Activated naive CD4-positive, alpha-beta T cell treated with anti-CD3 and anti-CD28 coated beads, Interleukin-2, amount 50 U/mL, for 24 hours (primary cell): ENCODE results near the gene MFGE8.
"Not testable (repeated sequence)": the region's sequence is repeated elsewhere in the genome, so short reads cannot be mapped to it uniquely, and the experiment has no call there.

Experiments used
- H3K27ac Mint-ChIP-seq: one replicate; pipeline ENCODE4 v1.8.0; 2021; ENCODE audit warnings: mild to moderate bottlenecking, mixed read lengths
- H3K27me3 Mint-ChIP-seq: one replicate; pipeline ENCODE4 v1.8.0; 2021; ENCODE audit warnings: mixed read lengths
- H3K36me3 Mint-ChIP-seq: one replicate; pipeline ENCODE4 v1.8.0; 2021; ENCODE audit warnings: mixed read lengths
- H3K4me1 Mint-ChIP-seq: one replicate; pipeline ENCODE4 v1.8.0; 2021; ENCODE audit warnings: mixed read lengths
- H3K4me3 Mint-ChIP-seq: one replicate; pipeline ENCODE4 v1.8.0; 2021; ENCODE audit warnings: mild to moderate bottlenecking, mixed read lengths
- H3K9me3 Mint-ChIP-seq: one replicate; pipeline ENCODE4 v1.8.0; 2021; ENCODE audit warnings: mixed read lengths

MFGE8 gene

DNA sequence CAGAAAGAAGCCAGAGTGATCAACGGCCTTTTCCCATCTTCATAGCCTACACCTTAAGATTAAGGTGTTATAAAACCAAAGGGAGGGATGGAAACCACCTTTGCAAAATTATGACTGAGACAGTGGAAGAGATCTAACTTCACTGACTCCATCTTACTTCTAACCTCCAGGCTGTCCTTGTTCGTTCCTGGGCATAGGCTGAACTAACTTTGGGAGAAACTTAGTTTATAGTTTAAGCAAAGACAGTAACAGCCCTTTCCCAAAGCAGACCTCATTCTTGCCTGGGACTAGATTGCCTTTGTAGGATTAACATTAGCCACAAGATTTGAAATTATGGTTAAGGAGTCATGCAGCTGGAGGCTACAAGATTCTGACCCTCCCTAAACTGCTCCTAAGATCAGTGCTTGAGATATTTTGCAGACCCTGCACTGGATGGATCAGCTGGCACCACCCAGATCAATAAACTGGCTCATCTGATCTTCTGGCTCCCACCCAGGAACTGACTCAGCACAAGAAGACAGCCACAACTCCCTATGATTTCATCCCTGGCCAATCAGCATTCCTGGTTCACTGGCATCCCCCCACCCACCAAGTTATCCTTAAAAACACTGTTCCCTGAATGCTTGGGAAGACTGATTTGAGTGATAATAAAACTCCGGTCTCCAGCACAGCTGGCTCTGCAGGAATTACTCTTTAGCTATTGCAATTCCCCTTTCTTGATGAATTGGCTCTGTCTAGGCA is 16.3 kb upstream of the MFGE8 start:
- H3K9me3 Mint-ChIP-seq, H3K4me3 Mint-ChIP-seq, H3K4me1 Mint-ChIP-seq: not testable (repeated sequence)

GRCh38 chr15:88928192-88928591 is 15.0 kb upstream of the MFGE8 start:
- not testable (repeated sequence) for H3K4me3 Mint-ChIP-seq, H3K27me3 Mint-ChIP-seq, H3K36me3 Mint-ChIP-seq, H3K4me1 Mint-ChIP-seq, H3K27ac Mint-ChIP-seq, H3K9me3 Mint-ChIP-seq

More for the DNA sequence above, 16.3 kb upstream of the MFGE8 start:
- not testable (repeated sequence) for H3K27ac Mint-ChIP-seq, H3K27me3 Mint-ChIP-seq, H3K36me3 Mint-ChIP-seq

GRCh38 chr15:88925648-88926047 is 12.5 kb upstream of the MFGE8 start:
- H3K27me3 Mint-ChIP-seq, H3K4me1 Mint-ChIP-seq, H3K27ac Mint-ChIP-seq, H3K36me3 Mint-ChIP-seq, H3K4me3 Mint-ChIP-seq, H3K9me3 Mint-ChIP-seq: not testable (repeated sequence)

- not testable (repeated sequence) for H3K36me3 Mint-ChIP-seq, H3K4me3 Mint-ChIP-seq
Measured at GRCh38 chr15:88920892-88921435, 7.8 kb upstream of the MFGE8 start.

DNA sequence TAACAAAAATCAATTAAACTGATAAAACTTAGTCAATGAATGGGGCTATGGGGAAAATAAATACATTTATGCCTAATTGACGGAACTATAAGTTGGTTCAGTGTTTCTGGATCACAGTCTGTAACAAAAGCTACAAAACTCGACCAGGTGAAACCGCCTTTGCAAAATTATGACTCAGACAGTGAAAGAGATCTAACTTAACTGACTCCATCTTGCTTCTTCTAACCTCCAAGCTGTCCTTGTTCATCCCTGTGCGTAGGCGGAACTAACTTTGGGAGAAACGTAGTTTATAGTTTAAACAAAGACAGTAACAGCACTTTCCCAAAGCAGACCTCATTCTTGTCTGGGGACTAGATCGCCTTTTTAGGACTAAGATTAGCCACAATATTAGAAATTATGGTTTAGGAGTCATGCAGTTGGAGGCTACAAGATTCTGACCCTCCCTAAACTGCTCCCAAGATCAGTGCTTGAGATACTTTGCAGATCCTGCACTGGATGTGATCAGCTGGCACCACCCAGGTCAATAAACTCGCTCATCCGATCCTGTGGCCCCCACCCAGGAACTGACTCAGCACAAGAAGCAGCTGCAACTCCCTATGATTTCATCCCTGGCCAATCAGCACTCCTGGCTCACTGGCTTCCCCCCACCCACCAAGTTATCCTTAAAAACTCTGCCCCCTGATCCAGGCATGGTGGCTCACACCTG is 7.2 kb upstream of the MFGE8 start:
- no peaks in the 10 kb centered on the region for H3K4me1 Mint-ChIP-seq
- no peaks in the 10 kb centered on the region for H3K9me3 Mint-ChIP-seq
- H3K36me3 Mint-ChIP-seq = no peaks in the 10 kb centered on the region
- H3K27me3 Mint-ChIP-seq = no peaks in the 10 kb centered on the region
- H3K4me3 Mint-ChIP-seq = no peak overlapping the region
- no peak overlapping the region for H3K27ac Mint-ChIP-seq

More at GRCh38 chr15:88920892-88921435, 7.8 kb upstream of the MFGE8 start:
- H3K9me3 Mint-ChIP-seq, H3K27me3 Mint-ChIP-seq, H3K4me1 Mint-ChIP-seq, H3K27ac Mint-ChIP-seq: not testable (repeated sequence)

DNA sequence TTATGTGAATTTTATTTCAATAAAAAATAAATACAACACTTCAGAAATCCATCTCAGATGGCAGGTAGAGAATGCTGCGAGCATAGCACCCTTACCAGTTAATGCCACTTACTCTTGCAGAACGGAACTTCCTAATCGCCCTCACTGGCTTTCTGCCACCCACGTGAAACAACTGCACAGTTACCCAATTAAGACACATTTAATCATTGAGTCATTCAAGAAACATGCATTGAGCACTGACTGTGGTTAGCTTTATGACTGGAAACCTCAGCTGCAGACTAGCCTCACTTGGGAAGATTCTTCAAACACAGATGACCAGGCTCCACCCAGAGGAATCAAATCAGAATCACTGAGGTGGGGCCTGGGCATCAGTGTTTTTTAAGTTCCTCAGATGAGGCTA is 5.6 kb upstream of the MFGE8 start:
- Mint-ChIP-seq H3K4me1 (no peaks in the 10 kb centered on the region), H3K36me3 (no peaks in the 10 kb centered on the region), H3K27me3 (no peaks in the 10 kb centered on the region), H3K27ac (no peak overlapping the region), H3K9me3 (no peaks in the 10 kb centered on the region), H3K4me3 (no peak overlapping the region)

GRCh38 chr15:88917760-88918159 is 4.6 kb upstream of the MFGE8 start:
- Mint-ChIP-seq H3K4me3 (no peak overlapping the region), H3K27me3 (no peaks in the 10 kb centered on the region)

GRCh38 chr15:88915354-88915753 is 2.2 kb upstream of the MFGE8 start:
- Mint-ChIP-seq H3K27me3 (no peaks in the 10 kb centered on the region), H3K36me3 (no peaks in the 10 kb centered on the region), H3K27ac (no peak overlapping the region), H3K4me1 (peaks cover 26% of the 10 kb centered on the region), H3K9me3 (no peaks in the 10 kb centered on the region), H3K4me3 (no peak overlapping the region)

More at GRCh38 chr15:88917760-88918159, 4.6 kb upstream of the MFGE8 start:
- Mint-ChIP-seq H3K4me1 (peaks cover 5% of the 10 kb centered on the region), H3K27ac (no peak overlapping the region), H3K36me3 (no peaks in the 10 kb centered on the region), H3K9me3 (no peaks in the 10 kb centered on the region)

DNA sequence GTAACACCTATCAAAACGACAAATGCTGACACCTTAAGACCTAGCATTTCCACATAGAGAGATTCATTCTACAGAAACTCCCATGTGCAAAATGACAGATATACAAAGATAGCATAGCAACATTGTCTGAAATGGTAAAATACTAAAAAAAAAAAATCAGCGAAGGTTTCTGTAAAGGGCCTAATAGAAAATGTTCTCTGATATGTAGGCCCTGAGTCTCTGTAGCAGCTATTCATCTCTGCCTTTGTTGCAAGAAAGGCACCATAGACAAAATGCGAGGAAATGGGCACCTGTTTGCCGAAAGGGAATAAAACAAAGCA is 631 bp upstream of the MFGE8 start:
- peaks cover 35% of the 10 kb centered on the region for H3K4me1 Mint-ChIP-seq
- H3K36me3 Mint-ChIP-seq = no peaks in the 10 kb centered on the region
- peak overlapping the region; percentile 66 for H3K27ac Mint-ChIP-seq
- peak overlapping the region; percentile 95 for H3K4me3 Mint-ChIP-seq
- H3K27me3 Mint-ChIP-seq = no peaks in the 10 kb centered on the region
- H3K9me3 Mint-ChIP-seq = no peaks in the 10 kb centered on the region

DNA sequence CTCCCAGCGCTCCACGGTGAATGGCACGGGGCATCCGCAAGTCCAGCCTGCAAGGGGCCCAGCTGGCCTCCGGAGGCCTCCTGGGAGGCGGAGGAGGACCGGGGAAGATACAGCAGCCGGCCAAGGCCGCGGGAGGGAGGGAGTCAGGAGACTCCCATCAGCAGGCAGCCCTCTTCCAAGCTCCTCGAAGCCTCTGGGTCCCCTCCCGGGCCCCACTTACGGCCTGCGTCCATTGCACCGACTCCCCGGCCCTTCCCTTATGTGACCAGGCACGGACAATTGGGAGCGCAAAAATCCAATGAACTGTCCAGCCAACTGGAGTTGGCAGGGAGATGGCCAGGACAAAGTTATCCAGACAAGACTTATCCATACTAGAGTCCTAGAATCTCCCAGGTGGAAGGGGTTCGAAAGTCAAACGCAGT is 668 bp downstream of the MFGE8 start:
- H3K9me3 Mint-ChIP-seq = no peaks in the 10 kb centered on the region
- H3K4me3 Mint-ChIP-seq = peak overlapping the region; percentile 95
- no peaks in the 10 kb centered on the region for H3K36me3 Mint-ChIP-seq
- no peak overlapping the region for H3K27ac Mint-ChIP-seq
- no peaks in the 10 kb centered on the region for H3K27me3 Mint-ChIP-seq
- H3K4me1 Mint-ChIP-seq = peaks cover 40% of the 10 kb centered on the region

DNA sequence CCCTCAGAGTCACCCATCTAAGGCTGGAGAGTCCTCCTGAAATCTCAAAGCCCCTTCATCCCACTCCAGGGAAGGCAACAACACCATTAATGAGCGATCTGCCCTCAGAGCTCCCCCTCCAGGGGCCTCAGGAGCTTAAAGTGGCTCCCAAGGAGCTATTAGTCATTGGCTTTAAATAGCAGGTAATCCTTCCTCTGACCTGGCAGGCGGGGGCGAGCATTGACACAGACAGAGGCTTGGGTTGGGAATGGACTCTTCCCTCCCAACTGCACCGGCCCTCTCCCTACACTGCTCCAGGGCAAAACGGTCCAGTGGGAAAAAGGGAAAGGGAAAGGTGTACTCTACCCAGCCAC is 1.4 kb downstream of the MFGE8 start:
- no peaks in the 10 kb centered on the region for H3K36me3 Mint-ChIP-seq
- H3K4me3 Mint-ChIP-seq = peak overlapping the region; percentile 95
- H3K4me1 Mint-ChIP-seq = peaks cover 40% of the 10 kb centered on the region
- peak overlapping the region; percentile 41 for H3K27ac Mint-ChIP-seq
- no peaks in the 10 kb centered on the region for H3K27me3 Mint-ChIP-seq
- no peaks in the 10 kb centered on the region for H3K9me3 Mint-ChIP-seq

DNA sequence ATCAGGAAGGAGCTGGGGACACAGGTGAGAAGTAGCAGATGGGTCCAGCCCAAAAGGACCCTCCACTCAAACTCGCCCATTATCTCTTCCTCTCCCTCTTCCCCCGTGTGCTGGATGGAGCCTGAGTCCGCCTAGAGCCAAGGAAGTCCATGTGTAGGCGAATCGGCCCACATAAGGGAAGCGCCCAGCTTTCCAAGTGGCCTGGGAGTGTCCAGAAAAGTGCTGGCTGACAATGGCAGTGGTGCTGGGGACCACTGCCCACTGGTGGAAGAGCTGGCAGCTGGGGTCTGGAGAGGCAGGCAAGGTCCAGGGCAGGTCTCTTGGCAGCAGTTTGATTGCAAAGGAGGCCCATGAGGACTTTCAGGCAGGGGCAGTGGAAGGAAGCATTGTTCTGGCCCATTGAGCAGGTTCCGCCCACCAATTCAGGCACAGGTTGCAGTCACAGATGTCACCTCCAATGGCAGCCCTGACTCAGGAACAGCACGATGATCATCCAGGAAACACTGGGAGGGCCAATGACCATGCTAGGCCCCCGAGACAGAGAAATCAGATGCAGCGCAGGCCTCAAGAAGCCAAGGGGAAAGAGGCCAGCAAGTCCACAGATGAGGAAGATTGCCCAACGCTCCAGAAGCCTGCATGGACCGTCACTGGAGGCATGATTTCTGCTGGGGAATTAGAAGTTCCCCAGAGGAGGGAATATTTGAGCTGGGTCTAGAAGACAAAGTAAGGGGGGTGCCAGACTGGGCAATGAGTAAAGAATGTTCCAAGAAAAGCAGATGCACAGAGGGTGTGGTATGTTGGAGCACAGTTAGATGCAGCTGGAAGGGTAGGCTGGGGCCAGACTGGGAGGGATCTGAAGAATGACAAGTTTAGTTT is 3.0 kb downstream of the MFGE8 start:
- peak overlapping the region; percentile 61 for H3K4me3 Mint-ChIP-seq
- H3K36me3 Mint-ChIP-seq = no peaks in the 10 kb centered on the region
- H3K27ac Mint-ChIP-seq = peak overlapping the region; percentile 81
- peaks cover 47% of the 10 kb centered on the region for H3K4me1 Mint-ChIP-seq
- H3K9me3 Mint-ChIP-seq = no peaks in the 10 kb centered on the region
- H3K27me3 Mint-ChIP-seq = no peaks in the 10 kb centered on the region

DNA sequence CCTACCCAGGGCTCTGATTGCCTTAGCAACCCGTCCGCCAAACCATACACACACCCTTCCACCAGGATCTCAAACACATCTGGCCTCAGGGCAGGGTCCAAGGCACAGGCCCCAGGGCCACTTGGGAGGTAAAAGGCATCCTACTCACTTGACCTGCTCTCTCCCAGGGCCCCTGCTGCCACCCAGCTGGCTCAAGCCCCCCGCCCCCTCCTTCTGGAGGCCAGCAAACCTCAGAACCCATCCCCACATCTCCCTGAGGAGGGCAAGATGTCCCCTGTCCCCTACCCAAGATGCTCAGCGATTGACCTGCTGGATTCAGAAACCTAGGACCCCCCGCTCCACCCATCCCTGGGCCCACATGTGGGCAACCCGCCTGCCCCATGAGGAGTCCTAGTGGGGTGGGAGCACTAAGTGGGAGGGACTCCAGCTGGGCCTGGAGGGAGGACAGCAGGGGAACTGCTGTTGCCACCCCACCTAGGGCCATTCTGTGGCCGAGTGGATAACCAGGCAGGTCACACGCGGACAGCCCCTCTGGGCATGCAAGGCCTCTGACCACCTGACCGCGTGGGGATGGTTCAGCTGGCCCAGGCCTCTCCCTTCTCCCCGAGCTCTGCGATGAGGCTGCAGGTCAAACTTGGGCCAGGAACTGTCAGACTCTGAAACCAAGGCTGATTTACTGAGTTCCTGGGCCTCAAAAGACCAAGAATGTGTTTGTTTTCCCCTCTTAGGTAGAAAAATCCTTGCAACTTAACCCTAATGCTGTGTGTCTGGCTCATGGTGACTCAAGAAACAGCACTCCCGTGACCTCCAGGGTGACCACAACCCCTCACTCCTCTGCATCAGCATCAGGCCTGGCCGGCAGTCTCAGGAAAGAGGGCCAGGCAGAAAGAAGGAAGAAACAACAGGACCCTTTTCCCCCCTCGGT is 4.2 kb downstream of the MFGE8 start:
- Mint-ChIP-seq H3K27me3 (no peaks in the 10 kb centered on the region), H3K27ac (no peak overlapping the region), H3K4me1 (peaks cover 59% of the 10 kb centered on the region), H3K36me3 (no peaks in the 10 kb centered on the region), H3K9me3 (no peaks in the 10 kb centered on the region), H3K4me3 (no peak overlapping the region)

- Mint-ChIP-seq H3K9me3 (no peaks in the 10 kb centered on the region), H3K36me3 (no peaks in the 10 kb centered on the region), H3K27me3 (no peaks in the 10 kb centered on the region), H3K27ac (no peak overlapping the region), H3K4me3 (no peak overlapping the region), H3K4me1 (peaks cover 63% of the 10 kb centered on the region)
Measured at GRCh38 chr15:88908123-88908522, 5.1 kb downstream of the MFGE8 start.

DNA sequence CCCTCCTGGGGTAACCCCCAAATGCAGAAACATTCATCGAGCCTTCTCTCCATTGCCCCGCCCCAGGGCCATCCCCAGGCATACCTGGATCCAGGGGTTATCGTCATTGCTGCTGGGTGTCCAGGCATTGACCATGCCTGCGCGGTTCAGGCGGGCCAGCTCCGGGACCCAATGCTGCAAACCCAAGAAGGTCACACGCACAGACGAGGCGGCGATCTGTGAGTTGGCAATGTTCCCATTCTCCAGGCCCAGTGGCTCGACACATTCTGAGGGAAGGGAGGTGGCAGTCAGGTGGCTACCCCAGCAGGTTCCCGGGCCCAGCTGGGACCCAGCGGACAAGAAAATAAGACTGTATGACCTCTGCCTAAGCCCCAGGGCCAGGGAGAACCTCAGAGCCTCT is 6.1 kb downstream of the MFGE8 start:
- no peak overlapping the region for H3K4me3 Mint-ChIP-seq
- peaks cover 65% of the 10 kb centered on the region for H3K4me1 Mint-ChIP-seq
- peaks cover under 1% of the 10 kb centered on the region for H3K36me3 Mint-ChIP-seq
- peak overlapping the region; percentile 41 for H3K27ac Mint-ChIP-seq
- no peaks in the 10 kb centered on the region for H3K27me3 Mint-ChIP-seq
- H3K9me3 Mint-ChIP-seq = no peaks in the 10 kb centered on the region
